RWPE2 (cell line): ENCODE measurements around the gene ZBTB7B.

Source experiments
- ATAC-seq: fragments of 200-7000 bp; cut with Tn5 transposase; 3 replicates; pipeline ENCODE4 v1.9.1; 2021; ENCODE audit warnings: low read depth
- DNase-seq: peaks from one replicate; pipeline ENCODE4 v3.0.0-alpha.2; 2020; ENCODE audit warnings: low spot score
- H3K27ac ChIP-seq: fragments of 450-650 bp; 2 replicates; pipeline ENCODE4 v1.5.1; 2017; ENCODE audit warnings: mild to moderate bottlenecking; ENCODE audit not compliant: poor library complexity, severe bottlenecking
- H3K27me3 ChIP-seq: fragments of 250-450 bp; sonication (Bioruptor Pico); 2 replicates; pipeline ENCODE4 v1.5.1; 2021; ENCODE audit warnings: mild to moderate bottlenecking, moderate library complexity; ENCODE audit not compliant: insufficient read depth, poor library complexity, severe bottlenecking
- H3K36me3 ChIP-seq: fragments of 250-450 bp; sonication (Bioruptor Pico); 2 replicates; pipeline ENCODE4 v1.5.1; 2020; ENCODE audit warnings: low read depth, mild to moderate bottlenecking, moderate library complexity
- H3K4me1 ChIP-seq: fragments of 250-450 bp; sonication (Bioruptor Pico); 2 replicates; pipeline ENCODE4 v1.5.1; 2021; ENCODE audit warnings: mild to moderate bottlenecking, moderate library complexity; ENCODE audit not compliant: insufficient read depth, poor library complexity, severe bottlenecking
- H3K4me3 ChIP-seq: fragments of 250-450 bp; sonication (Bioruptor Pico); 2 replicates; pipeline ENCODE4 v1.5.1; 2021; ENCODE audit warnings: mild to moderate bottlenecking, moderate library complexity; ENCODE audit not compliant: severe bottlenecking
- H3K9me3 ChIP-seq: fragments of 250-450 bp; sonication (Bioruptor Pico); 2 replicates; pipeline ENCODE4 v1.5.1; 2021; ENCODE audit warnings: mild to moderate bottlenecking, moderate library complexity; ENCODE audit not compliant: severe bottlenecking
- CTCF ChIP-seq: fragments of 450-650 bp; IDR thresholded peaks from one replicate; pipeline ENCODE4 v1.5.1; 2017; ENCODE audit warnings: mild to moderate bottlenecking, moderate library complexity; ENCODE audit not compliant: poor library complexity, severe bottlenecking

Gene ZBTB7B

DNA sequence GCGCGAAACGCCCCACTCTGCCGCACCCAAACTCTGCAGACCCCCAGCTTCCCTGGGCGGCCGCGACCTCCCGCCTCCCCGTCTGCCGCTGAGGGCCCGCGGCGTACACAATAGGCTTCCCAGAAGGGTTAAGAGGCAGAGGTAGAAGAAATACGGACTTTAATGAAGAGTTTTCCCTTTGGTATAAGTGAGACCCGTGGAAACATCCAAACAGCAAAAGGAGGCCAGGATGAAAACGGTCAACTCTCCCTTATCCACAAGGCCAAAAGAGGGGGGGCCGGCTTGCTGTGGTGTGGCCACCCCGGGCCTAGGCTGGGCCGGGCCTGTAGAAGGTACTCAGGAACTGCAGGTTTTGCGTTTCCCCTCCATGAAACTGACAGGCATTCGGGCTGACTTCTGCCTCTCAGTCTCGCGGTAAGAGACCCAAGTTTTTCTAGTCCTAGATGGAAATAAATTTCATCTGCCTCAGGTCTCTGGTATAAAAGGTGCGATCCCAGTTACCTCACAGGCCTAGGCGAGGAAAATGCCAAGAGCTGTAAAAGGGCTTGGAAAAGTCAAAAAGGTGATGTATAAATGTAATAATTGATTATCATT is 40.3 kb upstream of the ZBTB7B start:
- Histone ChIP-seq H3K27me3 (no peaks in the 10 kb centered on the region), H3K9me3 (no peaks in the 10 kb centered on the region), H3K4me3 (peak overlapping the region; percentile 86), H3K4me1 (peaks cover 8% of the 10 kb centered on the region), H3K27ac (peak overlapping the region; percentile 99), H3K36me3 (peaks cover 58% of the 10 kb centered on the region)
- peak; percentile 57 for TF ChIP-seq CTCF
- DNase-seq (no peak), ATAC-seq (peak; percentile 13)

DNA sequence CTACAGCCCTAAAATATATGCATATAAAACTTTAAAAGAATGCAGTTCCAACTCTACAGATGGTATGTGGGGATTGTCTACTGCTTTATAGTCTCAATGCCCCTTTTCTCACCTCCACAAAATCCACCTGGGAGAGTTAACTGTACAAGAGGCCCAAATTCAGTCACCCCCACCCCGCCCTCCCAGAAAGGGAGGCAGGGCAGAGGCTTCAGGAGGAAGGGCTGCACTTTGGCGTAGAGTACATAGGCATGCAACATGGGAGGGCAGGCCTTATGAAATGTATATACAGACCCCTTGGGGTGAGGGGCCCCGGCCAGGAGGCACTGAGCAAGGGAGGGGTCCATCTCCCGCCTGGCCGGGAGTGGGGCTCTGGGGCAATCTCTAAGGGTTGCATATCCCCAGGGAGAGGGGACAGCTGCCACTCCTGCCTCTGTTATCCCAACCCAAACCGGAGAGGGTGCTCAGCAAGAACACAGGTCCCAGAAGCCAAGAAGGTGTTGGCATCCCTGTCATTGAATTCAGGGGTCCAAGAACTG is 39.7 kb upstream of the ZBTB7B start:
- Histone ChIP-seq H3K36me3 (peaks cover 65% of the 10 kb centered on the region), H3K9me3 (no peaks in the 10 kb centered on the region), H3K27ac (peak overlapping the region; percentile 99), H3K27me3 (no peaks in the 10 kb centered on the region), H3K4me3 (peak overlapping the region; percentile 86), H3K4me1 (peaks cover 14% of the 10 kb centered on the region)
- DNase-seq: no peak
- no peak for ATAC-seq
- TF ChIP-seq CTCF: no peak

GRCh38 chr1:154963643-154964042 is 39.0 kb upstream of the ZBTB7B start:
- DNase-seq (no peak), ATAC-seq (no peak)
- peaks cover 72% of the 10 kb centered on the region for H3K36me3 ChIP-seq
- no peak overlapping the region for H3K4me3 ChIP-seq
- H3K4me1 ChIP-seq: peaks cover 22% of the 10 kb centered on the region
- no peaks in the 10 kb centered on the region for H3K27me3 ChIP-seq
- TF ChIP-seq CTCF: no peak
- no peaks in the 10 kb centered on the region for H3K9me3 ChIP-seq
- peak overlapping the region; percentile 99 for H3K27ac ChIP-seq

- H3K27me3 ChIP-seq: no peaks in the 10 kb centered on the region
- H3K4me1 ChIP-seq: peaks cover 23% of the 10 kb centered on the region
- ATAC-seq (no peak), DNase-seq (no peak)
- H3K9me3 ChIP-seq: no peaks in the 10 kb centered on the region
- H3K4me3 ChIP-seq: no peak overlapping the region
- H3K36me3 ChIP-seq: peaks cover 77% of the 10 kb centered on the region
- TF ChIP-seq CTCF: no peak
- peak overlapping the region; percentile 99 for H3K27ac ChIP-seq
Measured at GRCh38 chr1:154964359-154964758, 38.2 kb upstream of the ZBTB7B start.

- no peak for TF ChIP-seq CTCF
- no peak for ATAC-seq
- Histone ChIP-seq H3K36me3 (peaks cover 73% of the 10 kb centered on the region), H3K27ac (peak overlapping the region; percentile 99), H3K4me3 (no peak overlapping the region), H3K9me3 (no peaks in the 10 kb centered on the region), H3K4me1 (peaks cover 23% of the 10 kb centered on the region), H3K27me3 (no peaks in the 10 kb centered on the region)
- DNase-seq: no peak
Measured at GRCh38 chr1:154966111-154966510, 36.5 kb upstream of the ZBTB7B start.
